Keratinocyte (primary cell): ENCODE measurements around the gene UBFD1. TPM values are rescaled to one million over a fixed set of nuclear protein-coding genes. Genes with fewer than 3 reads are reported as not detected.

Source experiments
- DNase-seq: peaks from one replicate; pipeline ENCODE4 v3.0.0-alpha.2; 2011; ENCODE audit warnings: low read depth, missing footprints, low spot score
- FAIRE-seq: peaks from 2 replicates; lab custom pipeline; 2011; peaks lifted over from hg19 to GRCh38; lab: Jason Lieb, UNC
- H2AFZ ChIP-seq: 2 replicates; pipeline ENCODE4 v1.6.0; 2012; ENCODE audit warnings: low read length, control low read depth, inconsistent platforms; ENCODE audit not compliant: control insufficient read depth
- H3K27ac ChIP-seq: 2 replicates; pipeline ENCODE4 v1.5.1; 2011; ENCODE audit warnings: low read length; ENCODE audit not compliant: control insufficient read depth, insufficient read depth
- H3K27me3 ChIP-seq: 3 replicates; pipeline ENCODE4 v1.6.0; 2011; ENCODE audit warnings: low read length; ENCODE audit not compliant: control insufficient read depth, insufficient read depth; ENCODE audit errors: extremely low read depth
- H3K36me3 ChIP-seq, 2 experiments: 2 replicates in 1 of 2; 3 replicates in 1 of 2; pipeline ENCODE4 v1.5.1; 2011; ENCODE audit warnings: low read length in 2 of 2, mild to moderate bottlenecking in 1 of 2; ENCODE audit not compliant: control insufficient read depth in 2 of 2, insufficient read depth in 2 of 2; ENCODE audit errors: extremely low read depth in 1 of 2
- H3K4me1 ChIP-seq: 3 replicates; pipeline ENCODE4 v1.5.1; 2011; ENCODE audit warnings: low read length; ENCODE audit not compliant: control insufficient read depth, insufficient read depth; ENCODE audit errors: extremely low read depth
- H3K4me2 ChIP-seq: 3 replicates; pipeline ENCODE4 v1.6.0; 2011; ENCODE audit warnings: low read depth, low read length; ENCODE audit not compliant: control insufficient read depth, insufficient read depth; ENCODE audit errors: extremely low read depth
- H3K4me3 ChIP-seq, 3 experiments: fragments of 200-600 bp in 1 of 3; sonication (generic) in 1 of 3; 2 replicates in 2 of 3; 3 replicates in 1 of 3; pipeline ENCODE4 v1.5.1; 2011 to 2016; ENCODE audit warnings: low read length in 3 of 3, mild to moderate bottlenecking in 3 of 3, control low read depth in 2 of 3, inconsistent platforms in 1 of 3, low read depth in 1 of 3, mixed read lengths in 1 of 3, mixed run types in 1 of 3, moderate library complexity in 1 of 3; ENCODE audit not compliant: control insufficient read depth in 2 of 3, insufficient read depth in 2 of 3; ENCODE audit errors: extremely low read depth in 1 of 3
- H3K79me2 ChIP-seq: 2 replicates; pipeline ENCODE4 v1.6.0; 2012; ENCODE audit warnings: low read length; ENCODE audit not compliant: control insufficient read depth, insufficient read depth
- H3K9ac ChIP-seq: 3 replicates; pipeline ENCODE4 v1.6.0; 2011; ENCODE audit warnings: low read length; ENCODE audit not compliant: control insufficient read depth, insufficient read depth; ENCODE audit errors: extremely low read depth
- H3K9me1 ChIP-seq: 3 replicates; pipeline ENCODE4 v1.6.0; 2011; ENCODE audit warnings: low read length; ENCODE audit not compliant: control insufficient read depth, insufficient read depth; ENCODE audit errors: extremely low read depth
- H3K9me3 ChIP-seq: 2 replicates; pipeline ENCODE4 v1.5.1; 2012; ENCODE audit warnings: low read depth, low read length; ENCODE audit not compliant: control insufficient read depth
- H4K20me1 ChIP-seq: 3 replicates; pipeline ENCODE4 v1.6.0; 2011; ENCODE audit warnings: low read length; ENCODE audit not compliant: control insufficient read depth, insufficient read depth; ENCODE audit errors: extremely low read depth
- EZH2 ChIP-seq: IDR thresholded peaks from one replicate; pipeline ENCODE4 v1.6.1; 2012; ENCODE audit warnings: inconsistent platforms, mild to moderate bottlenecking, low read length, moderate library complexity
- dilution Hi-C: fragments of 300-500 bp; cut with MboI; formaldehyde crosslinking; loops from one replicate; pipeline ENCODE4 v1.7.0; 2020; ENCODE audit warnings: low sequenced_read_pairs; ENCODE audit not compliant: extremely low pct_ligation_motif_present
- polyA plus RNA-seq, 5 experiments: library from polyadenylated mRNA; depleted of rRNA in 3 of 5; stranded (reverse) in 3 of 5; stranded (forward) in 1 of 5; unstranded in 1 of 5; fragments of >200 nt; gene quantifications; 1 replicate in 1 of 5; 2 replicates in 3 of 5; 3 replicates in 1 of 5; pipeline versions ENCODE4 v1.2.1 to v1.2.3, GENCODE V29; 2011 to 2012; ENCODE audit warnings: missing spikeins in 2 of 5, low read depth in 1 of 5, low replicate concordance in 1 of 5
- TF ChIP-seq, protein P1 (sequence below), 3 experiments: IDR thresholded peaks in 1 of 3; conservative IDR thresholded peaks in 1 of 3; optimal IDR thresholded peaks in 1 of 3; 2 replicates in 2 of 3; 3 replicates in 1 of 3; pipeline versions ENCODE3 to v1.5.1; 2011; ENCODE audit warnings: low read length in 3 of 3, mild to moderate bottlenecking in 3 of 3, moderate library complexity in 2 of 3, control low read depth in 1 of 3, inconsistent platforms in 1 of 3; ENCODE audit not compliant: insufficient read depth in 2 of 3; ENCODE audit errors: extremely low read depth in 1 of 3

UBFD1 gene
- polyA plus RNA-seq, 1 donor (not counting 4 experiments of a cell fraction or from before 2014, with no cell fraction given): 36.3 TPM

DNA sequence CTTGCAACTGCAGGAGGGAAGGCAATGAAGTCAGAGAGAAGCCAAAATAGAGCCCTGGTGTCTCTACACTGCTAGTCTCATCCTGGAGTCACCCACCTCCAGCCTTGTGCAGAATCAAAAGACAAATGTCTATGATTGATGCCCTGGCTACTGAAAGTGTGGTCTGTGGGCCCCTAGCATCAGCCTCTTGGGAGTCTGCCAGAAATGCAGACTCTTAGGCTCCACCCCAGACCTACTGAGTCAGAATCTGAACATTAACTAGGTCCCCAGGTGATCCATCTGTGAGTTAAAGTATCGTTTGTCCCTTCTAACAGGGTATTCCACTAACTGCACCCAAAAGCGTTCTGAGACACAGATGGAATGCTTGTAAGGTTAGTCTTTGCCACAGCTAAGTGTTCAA, 21.6 kb upstream of the UBFD1 start:
- H3K9me1 ChIP-seq: no peaks in the 10 kb centered on the region
- TF ChIP-seq, protein P1, sequence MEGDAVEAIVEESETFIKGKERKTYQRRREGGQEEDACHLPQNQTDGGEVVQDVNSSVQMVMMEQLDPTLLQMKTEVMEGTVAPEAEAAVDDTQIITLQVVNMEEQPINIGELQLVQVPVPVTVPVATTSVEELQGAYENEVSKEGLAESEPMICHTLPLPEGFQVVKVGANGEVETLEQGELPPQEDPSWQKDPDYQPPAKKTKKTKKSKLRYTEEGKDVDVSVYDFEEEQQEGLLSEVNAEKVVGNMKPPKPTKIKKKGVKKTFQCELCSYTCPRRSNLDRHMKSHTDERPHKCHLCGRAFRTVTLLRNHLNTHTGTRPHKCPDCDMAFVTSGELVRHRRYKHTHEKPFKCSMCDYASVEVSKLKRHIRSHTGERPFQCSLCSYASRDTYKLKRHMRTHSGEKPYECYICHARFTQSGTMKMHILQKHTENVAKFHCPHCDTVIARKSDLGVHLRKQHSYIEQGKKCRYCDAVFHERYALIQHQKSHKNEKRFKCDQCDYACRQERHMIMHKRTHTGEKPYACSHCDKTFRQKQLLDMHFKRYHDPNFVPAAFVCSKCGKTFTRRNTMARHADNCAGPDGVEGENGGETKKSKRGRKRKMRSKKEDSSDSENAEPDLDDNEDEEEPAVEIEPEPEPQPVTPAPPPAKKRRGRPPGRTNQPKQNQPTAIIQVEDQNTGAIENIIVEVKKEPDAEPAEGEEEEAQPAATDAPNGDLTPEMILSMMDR (optimal IDR thresholded peaks at IDR 0.05 in 1 of 3, IDR thresholded peaks at IDR 0.05 in 1 of 3, conservative IDR thresholded peaks at IDR 0.05 in 1 of 3; ENCODE audit: extremely low read depth in 1 of 3, insufficient read depth in 2 of 3, low read length in 3 of 3): no peak
- no peak for TF ChIP-seq EZH2
- FAIRE-seq: no peak
- no peak for DNase-seq
- peaks cover 16 to 29% of the 10 kb centered on the region in 2 experiments for H3K36me3 ChIP-seq
- H3K9ac ChIP-seq: no peak overlapping the region
- no peaks in the 10 kb centered on the region for H4K20me1 ChIP-seq
- no peaks in the 10 kb centered on the region for H3K27me3 ChIP-seq
- H3K4me1 ChIP-seq: peaks cover 25% of the 10 kb centered on the region
- dilution Hi-C loops: no loop called here
- no peak overlapping the region for H2AFZ ChIP-seq
- no peak overlapping the region for H3K27ac ChIP-seq
- H3K79me2 ChIP-seq: no peaks in the 10 kb centered on the region
- H3K4me3 ChIP-seq: no peak overlapping the region
- H3K4me2 ChIP-seq: no peak overlapping the region
- H3K9me3 ChIP-seq: no peaks in the 10 kb centered on the region

DNA sequence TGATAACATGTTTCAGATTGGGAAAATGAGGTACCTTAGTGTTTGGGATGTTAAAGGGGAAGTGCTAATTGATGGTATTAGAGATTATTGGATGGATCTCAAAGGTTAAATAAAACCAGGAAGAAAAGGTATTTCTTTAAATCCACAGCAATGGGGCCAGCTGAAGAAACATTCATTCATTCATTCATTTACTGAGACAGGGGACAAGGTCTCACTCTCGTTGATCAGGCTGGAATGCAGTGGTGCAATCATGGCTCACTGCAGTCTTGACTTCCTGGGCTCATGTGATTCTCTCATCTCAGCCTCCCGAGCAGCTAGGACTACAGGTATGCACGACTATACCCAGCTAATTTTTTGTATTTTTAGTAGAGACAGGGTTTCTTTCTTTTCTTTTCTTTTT, 20.1 kb upstream of the UBFD1 start:
- TF ChIP-seq, protein P1 (optimal IDR thresholded peaks at IDR 0.05 in 1 of 3, IDR thresholded peaks at IDR 0.05 in 1 of 3, conservative IDR thresholded peaks at IDR 0.05 in 1 of 3; ENCODE audit: extremely low read depth in 1 of 3, insufficient read depth in 2 of 3, low read length in 3 of 3): no peak
- no peak for TF ChIP-seq EZH2
- no peak overlapping the region for H3K27ac ChIP-seq

More for the DNA sequence above, 20.1 kb upstream of the UBFD1 start:
- peaks cover 25% of the 10 kb centered on the region for H3K4me1 ChIP-seq
- H3K9ac ChIP-seq: no peak overlapping the region
- H3K79me2 ChIP-seq: no peaks in the 10 kb centered on the region
- H3K36me3 ChIP-seq: peaks cover 16 to 28% of the 10 kb centered on the region in 2 experiments
- no peak overlapping the region for H2AFZ ChIP-seq
- H3K4me2 ChIP-seq: no peak overlapping the region
- H4K20me1 ChIP-seq: no peaks in the 10 kb centered on the region
- dilution Hi-C loops: no loop called here
- FAIRE-seq (no peak), DNase-seq (no peak)
- no peaks in the 10 kb centered on the region for H3K27me3 ChIP-seq
- no peak overlapping the region for H3K4me3 ChIP-seq
- no peaks in the 10 kb centered on the region for H3K9me3 ChIP-seq
- H3K9me1 ChIP-seq: no peaks in the 10 kb centered on the region
